NCI-H1048 (cell line): ENCODE data around the gene CCDC117.
"Not testable (repeated sequence)": the region's sequence is repeated elsewhere in the genome, so short reads cannot be mapped to it uniquely, and the experiment has no call there.

Source experiments
- DNase-seq: peaks from one replicate; lab custom pipeline; 2025; lab: John Stamatoyannopoulos, UW

CCDC117 gene

GRCh38 chr22:28772633-28773460 is at the start of gene CCDC117:
TSS of gene CCDC117 (plus strand) at chr22:28772695. CDS start at chr22:28772850, 155 bp downstream.
- DNase-seq: peak; percentile 83

GRCh38 chr22:28728002-28728401 is 44.5 kb upstream of the CCDC117 start:
- no peak for DNase-seq

- no peak for DNase-seq
Observed at GRCh38 chr22:28728621-28729313, 43.7 kb upstream of the CCDC117 start.

GRCh38 chr22:28730179-28730578 is 42.3 kb upstream of the CCDC117 start:
- no peak for DNase-seq

- no peak for DNase-seq
Observed at GRCh38 chr22:28734393-28734792, 38.1 kb upstream of the CCDC117 start.

GRCh38 chr22:28736301-28737155 is 36.0 kb upstream of the CCDC117 start:
- DNase-seq: no peak

GRCh38 chr22:28737701-28738100 is 34.8 kb upstream of the CCDC117 start:
- no peak for DNase-seq

- DNase-seq: not testable (repeated sequence)
Observed at GRCh38 chr22:28738876-28739275, 33.6 kb upstream of the CCDC117 start.

- no peak for DNase-seq
Observed at GRCh38 chr22:28741200-28741784, 31.2 kb upstream of the CCDC117 start.

- peak; percentile 95 for DNase-seq
Observed at GRCh38 chr22:28741785-28742561, 30.5 kb upstream of the CCDC117 start, which contains the start of the genes CHEK2 and HSCB. TSS of gene CHEK2 (minus strand) at chr22:28741820. CDS start at chr22:28734721, 7,099 bp downstream. TSS of gene HSCB (plus strand) at chr22:28742039. CDS start at chr22:28742096, 57 bp downstream.

- no peak for DNase-seq
Observed at GRCh38 chr22:28742562-28742962, 29.9 kb upstream of the CCDC117 start.

- DNase-seq: no peak
Observed at GRCh38 chr22:28743852-28744251, 28.6 kb upstream of the CCDC117 start.

- DNase-seq: no peak
Observed at GRCh38 chr22:28750471-28750881, 22.0 kb upstream of the CCDC117 start.

GRCh38 chr22:28754512-28754911 is 18.0 kb upstream of the CCDC117 start:
- DNase-seq: not testable (repeated sequence)

GRCh38 chr22:28759861-28760560 is 12.5 kb upstream of the CCDC117 start:
- no peak for DNase-seq

- no peak for DNase-seq
Observed at GRCh38 chr22:28761449-28761755, 11.1 kb upstream of the CCDC117 start.

GRCh38 chr22:28762000-28762399 is 10.5 kb upstream of the CCDC117 start:
- DNase-seq: not testable (repeated sequence)

GRCh38 chr22:28766628-28767027 is 5.9 kb upstream of the CCDC117 start:
- no peak for DNase-seq

- DNase-seq: no peak
Observed at GRCh38 chr22:28768701-28769393, 3.6 kb upstream of the CCDC117 start.
